H1 (cell line): ENCODE data around the gene DLGAP3. TPM values are rescaled to one million over a fixed set of nuclear protein-coding genes. Genes with fewer than 3 reads are reported as not detected.

ENCODE experiments used
- BCL11A ChIP-seq, 2 experiments: IDR thresholded peaks; one replicate each; pipeline ENCODE4 v1.6.1; 2011; ENCODE audit warnings: low read depth in 2 of 2, low read length in 2 of 2, mild to moderate bottlenecking in 2 of 2
- CBX5 ChIP-seq: fragments of 300-800, 300-1000 bp; sonication (generic); IDR thresholded peaks from 2 replicates; pipeline ENCODE4 v1.7.1; 2016; ENCODE audit warnings: antibody characterized with exemption, low read length, low read depth
- CHD7 ChIP-seq: fragments of 300-600 bp; sonication (generic); IDR thresholded peaks from 2 replicates; pipeline ENCODE4 v1.7.1; 2012; ENCODE audit warnings: low read length, moderate library complexity, mild to moderate bottlenecking, inconsistent platforms; ENCODE audit not compliant: insufficient replicate concordance
- FOSL1 ChIP-seq: IDR thresholded peaks from 2 replicates; pipeline ENCODE4 v1.6.1; 2011; ENCODE audit warnings: mild to moderate bottlenecking, low read depth, low read length, moderate library complexity; ENCODE audit not compliant: insufficient read depth
- HDAC2 ChIP-seq, 2 experiments: fragments of 300-600 bp in 1 of 2; sonication (generic) in 1 of 2; IDR thresholded peaks; 2 replicates each; pipeline ENCODE4 v1.6.1; 2011 to 2012; ENCODE audit warnings: low read depth in 2 of 2, low read length in 2 of 2, mild to moderate bottlenecking in 2 of 2, moderate library complexity in 2 of 2, borderline replicate concordance in 1 of 2, inconsistent platforms in 1 of 2
- KDM5A ChIP-seq: fragments of 200-600 bp; IDR thresholded peaks from 2 replicates; pipeline ENCODE4 v1.7.1; 2012; ENCODE audit warnings: mild to moderate bottlenecking, low read length, inconsistent platforms, mixed read lengths
- POU5F1 ChIP-seq: IDR thresholded peaks from 2 replicates; pipeline ENCODE4 v1.6.1; 2011; ENCODE audit warnings: low read depth, mild to moderate bottlenecking, low read length, moderate library complexity
- RXRA ChIP-seq: IDR thresholded peaks from 2 replicates; pipeline ENCODE4 v1.6.1; 2011; ENCODE audit warnings: low read depth, mild to moderate bottlenecking, low read length, moderate library complexity; ENCODE audit not compliant: insufficient read depth
- SP2 ChIP-seq: IDR thresholded peaks from 2 replicates; pipeline ENCODE4 v1.6.1; 2012; ENCODE audit warnings: mild to moderate bottlenecking, low read length, inconsistent platforms
- TEAD4 ChIP-seq: IDR thresholded peaks from 2 replicates; pipeline ENCODE4 v1.6.1; 2012; ENCODE audit warnings: low read depth, low read length, inconsistent platforms, mixed read lengths
- polyA plus RNA-seq, 7 experiments: library from polyadenylated mRNA; depleted of rRNA in 3 of 7; stranded (reverse) in 5 of 7; unstranded in 2 of 7; fragments of >200 nt in 5 of 7; fragments of 200-250 nt in 2 of 7; gene quantifications; 1 replicate in 5 of 7; 2 replicates in 1 of 7; 4 replicates in 1 of 7; pipeline versions ENCODE4 v1.2.1 to v1.2.3, GENCODE V29; 2011 to 2013; ENCODE audit warnings: missing spikeins in 2 of 7, mixed read lengths in 2 of 7
- total RNA-seq: library from RNA; stranded (reverse); fragmentation: NEBNext Ultra II Directional; extraction: Animal tissue kit (Norgen Biotek cat#: 25700); gene quantifications from 2 replicates; pipeline ENCODE4 v1.2.1, GENCODE V29; 2021

Gene DLGAP3
- total and polyA plus RNA-seq, 2 of the 8 experiments (the other 6 are each of a cell fraction or from before 2014, with no cell fraction given): 3.8 to 13.2 TPM

- no peak for TF ChIP-seq CHD7
- no peak for TF ChIP-seq CBX5
- TF ChIP-seq TEAD4: no peak
- TF ChIP-seq FOSL1: no peak
- TF ChIP-seq KDM5A: no peak
- TF ChIP-seq HDAC2 (IDR thresholded peaks at IDR 0.05; ENCODE audit: borderline replicate concordance in 1 of 2, low read depth in 2 of 2, low read length in 2 of 2): no peak
- no peak for TF ChIP-seq POU5F1
- no peak for TF ChIP-seq RXRA
- TF ChIP-seq SP2: no peak
- no peak for TF ChIP-seq BCL11A (IDR thresholded peaks at IDR 0.05; ENCODE audit: low read depth in 2 of 2, low read length in 2 of 2)
- TF ChIP-seq, all 59 proteins: peak for 0
These were observed 62.0 kb downstream of the DLGAP3 start (continued) for GRCh38 chr1:34867415-34867814.
